ENCODE data around the gene HSH2D.

DNA sequence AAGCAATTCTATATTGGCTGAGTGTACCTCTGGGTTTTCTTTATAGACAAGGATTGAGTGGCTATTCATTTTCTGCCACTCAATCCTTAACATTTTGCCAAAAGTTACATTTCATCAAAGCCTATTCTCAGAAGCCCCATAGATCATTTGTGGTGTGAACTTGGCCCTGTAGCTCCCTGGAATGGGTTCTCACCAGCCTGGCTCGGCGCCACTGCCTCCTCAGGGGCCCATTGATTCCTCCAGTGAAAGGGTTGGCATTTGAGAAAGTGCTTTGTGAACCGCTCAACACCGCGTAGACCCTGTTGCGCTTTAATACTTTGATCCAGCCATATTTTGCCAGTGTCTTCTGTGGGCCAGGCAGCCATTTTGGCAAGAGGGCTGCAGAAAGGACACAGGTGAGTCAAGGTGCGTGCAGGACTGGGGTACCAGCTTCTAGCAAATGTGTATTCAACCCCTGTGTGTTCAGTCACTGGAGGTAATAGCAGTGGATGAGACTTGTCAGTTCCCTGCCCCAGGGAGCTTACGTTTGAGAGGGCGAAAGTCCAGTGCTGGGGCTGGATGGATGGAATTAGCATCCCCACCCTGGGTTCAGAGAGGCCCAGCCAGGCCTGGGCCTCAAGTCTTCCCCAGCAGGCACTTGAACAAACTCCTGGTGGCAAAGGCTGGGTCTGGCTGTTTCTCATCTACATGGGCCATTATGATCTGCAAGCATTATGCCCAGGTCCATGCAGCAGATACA lies 28.0 kb upstream of the HSH2D start:
- no peak for TF ChIP-seq CTCF (IDR thresholded peaks at IDR 0.05; ENCODE audit: poor library complexity)
- TF ChIP-seq EZH2phosphoT487 (IDR thresholded peaks at IDR 0.05; ENCODE audit: low read depth, severe bottlenecking, unreplicated experiment): no peak
